Neuronal stem cell (in vitro differentiated cells): Measurements from ENCODE around the gene SYNGR4.

Experiments used
- DNase-seq: peaks from one replicate; pipeline ENCODE4 v3.0.0-alpha.2; 2013; ENCODE audit warnings: low spot score
- H2AFZ ChIP-seq: one replicate; pipeline ENCODE4 v1.6.1; 2013; ENCODE audit warnings: mild to moderate bottlenecking, low read length, inconsistent platforms
- H2AK5ac ChIP-seq: 2 replicates; pipeline ENCODE4 v1.6.1; 2013; ENCODE audit warnings: low read depth, mild to moderate bottlenecking, inconsistent platforms, low read length, moderate library complexity, mixed read lengths
- H2BK120ac ChIP-seq: 2 replicates; pipeline ENCODE4 v1.6.1; 2013; ENCODE audit warnings: low read depth, mild to moderate bottlenecking, inconsistent platforms, low read length, moderate library complexity, mixed read lengths
- H2BK12ac ChIP-seq: one replicate; pipeline ENCODE4 v1.6.1; 2013; ENCODE audit warnings: low read length, inconsistent platforms
- H2BK15ac ChIP-seq: 2 replicates; pipeline ENCODE4 v1.6.1; 2013; ENCODE audit warnings: mild to moderate bottlenecking, low read length, inconsistent platforms, mixed read lengths
- H2BK5ac ChIP-seq: one replicate; pipeline ENCODE4 v1.6.1; 2013; ENCODE audit warnings: inconsistent platforms, mild to moderate bottlenecking, low read length, moderate library complexity
- H3K14ac ChIP-seq: one replicate; pipeline ENCODE4 v1.6.1; 2013; ENCODE audit warnings: low read length, inconsistent platforms
- H3K18ac ChIP-seq: 2 replicates; pipeline ENCODE4 v1.6.1; 2013; ENCODE audit warnings: low read length, inconsistent platforms
- H3K23ac ChIP-seq: 2 replicates; pipeline ENCODE4 v1.6.1; 2013; ENCODE audit warnings: low read depth, mild to moderate bottlenecking, mixed read lengths, low read length, inconsistent platforms; ENCODE audit not compliant: poor library complexity
- H3K27ac ChIP-seq: replicated peaks from 3 replicates; pipeline ENCODE4 v1.5.1; 2013; ENCODE audit warnings: low read length, inconsistent platforms
- H3K27me3 ChIP-seq, 3 experiments: 2 replicates each; pipeline ENCODE4 v1.6.1; 2013; ENCODE audit warnings: low read length in 3 of 3, mild to moderate bottlenecking in 2 of 3, inconsistent platforms in 1 of 3, low read depth in 1 of 3, mixed read lengths in 1 of 3, moderate library complexity in 1 of 3; ENCODE audit not compliant: control insufficient read depth in 3 of 3, insufficient read depth in 3 of 3
- H3K36me3 ChIP-seq, 2 donors: replicated peaks in 1 of 2; 2 replicates each; pipeline ENCODE4 v1.6.1; 2013; ENCODE audit warnings: low read length in 2 of 2; ENCODE audit not compliant: control insufficient read depth in 2 of 2, insufficient read depth in 2 of 2
- H3K4ac ChIP-seq: 2 replicates; pipeline ENCODE4 v1.6.1; 2013; ENCODE audit warnings: inconsistent platforms, mild to moderate bottlenecking, low read length, moderate library complexity
- H3K4me1 ChIP-seq, 2 donors: 1 replicate in 1 of 2; 2 replicates in 1 of 2; pipeline ENCODE4 v1.6.1; 2013; ENCODE audit warnings: low read length in 2 of 2, low read depth in 1 of 2; ENCODE audit not compliant: control insufficient read depth in 2 of 2, insufficient read depth in 1 of 2
- H3K4me2 ChIP-seq: one replicate; pipeline ENCODE4 v1.6.1; 2013; ENCODE audit warnings: mild to moderate bottlenecking, low read length, inconsistent platforms; ENCODE audit not compliant: insufficient read depth, poor library complexity, severe bottlenecking
- H3K4me3 ChIP-seq, 2 donors: 2 replicates each; pipeline ENCODE4 v1.5.1; 2013; ENCODE audit warnings: low read length in 2 of 2, mild to moderate bottlenecking in 2 of 2, inconsistent platforms in 1 of 2, moderate library complexity in 1 of 2
- H3K79me1 ChIP-seq: one replicate; pipeline ENCODE4 v1.6.1; 2013; ENCODE audit warnings: low read depth, mild to moderate bottlenecking, inconsistent platforms, low read length, moderate library complexity
- H3K9ac ChIP-seq: one replicate; pipeline ENCODE4 v1.6.1; 2013; ENCODE audit warnings: mild to moderate bottlenecking, low read depth, low read length, inconsistent platforms; ENCODE audit not compliant: poor library complexity
- H3K9me3 ChIP-seq, 2 donors: replicated peaks in 1 of 2; 2 replicates each; pipeline versions ENCODE3 to v1.6.1; 2013; ENCODE audit warnings: low read length in 2 of 2, mild to moderate bottlenecking in 2 of 2, inconsistent platforms in 1 of 2, low read depth in 1 of 2, mixed read lengths in 1 of 2, moderate library complexity in 1 of 2; ENCODE audit not compliant: control insufficient read depth in 2 of 2, insufficient read depth in 1 of 2
- H4K8ac ChIP-seq: one replicate; pipeline ENCODE4 v1.6.1; 2013; ENCODE audit warnings: low read depth, mild to moderate bottlenecking, inconsistent platforms, low read length, moderate library complexity
- H4K91ac ChIP-seq: one replicate; pipeline ENCODE4 v1.6.1; 2013; ENCODE audit warnings: low read length, low read depth, mild to moderate bottlenecking, inconsistent platforms; ENCODE audit not compliant: poor library complexity
- WGBS, 2 donors: extraction: QIAGEN DNeasy Blood & Tissue Kit; methylation state at CpG; one replicate each; pipeline ENCODE4 v1.1.7; 2013; ENCODE audit warnings: missing lambda C conversion rate in 2 of 2, mixed read lengths in 1 of 2; ENCODE audit not compliant: insufficient read length in 2 of 2, insufficient replicate concordance in 1 of 2; ENCODE audit errors: extremely low coverage in 2 of 2; 5-methylcytosine and 5-hydroxymethylcytosine counted together

Gene SYNGR4

DNA sequence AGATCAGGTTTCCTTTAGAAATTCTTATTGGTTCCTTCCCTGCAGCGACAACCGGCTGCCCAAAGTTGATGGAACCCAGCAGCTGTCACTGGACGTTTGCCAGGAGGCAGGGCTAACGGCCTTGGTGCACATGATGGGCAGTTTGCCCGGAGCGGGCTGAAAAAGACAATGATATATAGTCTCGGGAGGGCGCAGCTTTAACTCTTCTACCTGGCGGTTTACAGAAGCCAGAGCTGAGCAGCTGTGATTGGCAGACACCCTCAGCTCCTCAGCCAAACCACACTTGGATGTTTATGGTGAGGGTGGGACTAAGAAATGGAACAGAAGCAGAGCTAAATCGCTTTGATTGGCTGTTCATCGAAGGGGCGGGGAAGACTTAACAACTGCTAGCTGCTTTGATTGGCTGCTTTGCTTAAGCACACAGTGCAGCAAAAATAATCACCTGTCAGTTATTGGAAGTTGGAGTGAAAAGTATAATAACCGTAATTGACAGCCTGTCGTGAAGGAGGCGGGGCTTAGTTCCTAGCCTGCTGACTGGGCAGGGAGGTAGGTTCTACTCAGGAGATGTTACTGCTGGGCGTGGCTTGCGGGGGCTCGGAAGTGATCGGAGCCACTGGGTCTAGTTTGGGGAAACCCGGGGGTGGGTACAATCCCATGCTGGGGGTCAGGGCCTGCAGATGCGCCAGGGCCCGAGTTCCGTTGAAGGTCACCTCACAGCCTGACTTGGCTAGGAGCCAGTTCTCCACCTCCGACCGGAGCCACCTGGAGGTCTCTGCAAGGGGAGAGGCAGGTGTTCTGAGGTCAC is 31.3 kb upstream of the SYNGR4 start:
- H3K27ac ChIP-seq: no peak overlapping the region
- H4K8ac ChIP-seq: no peak overlapping the region
- H3K36me3 ChIP-seq: peaks cover 0 to 1% of the 10 kb centered on the region in 2 donors
- H3K23ac ChIP-seq: no peak overlapping the region
- H2BK5ac ChIP-seq: no peak overlapping the region
- peak overlapping the region; percentile 11 to 61 for H3K4me3 ChIP-seq
- peaks cover 0 to 4% (median 0%) of the 10 kb centered on the region in 3 experiments for H3K27me3 ChIP-seq
- peaks cover 0 to 2% of the 10 kb centered on the region in 2 donors for H3K9me3 ChIP-seq
- no peak overlapping the region for H3K9ac ChIP-seq
- H2AK5ac ChIP-seq: peak overlapping the region; percentile 46
- DNase-seq: peak; percentile 69
- H2BK120ac ChIP-seq: no peak overlapping the region
- peak overlapping the region; percentile 68 for H3K18ac ChIP-seq
- H3K4ac ChIP-seq: no peak overlapping the region
- no peak overlapping the region for H3K14ac ChIP-seq
- H3K4me2 ChIP-seq: peak overlapping the region; percentile 69
- no peak overlapping the region for H2BK15ac ChIP-seq
- peaks cover 6 to 9% of the 10 kb centered on the region in 2 donors for H3K4me1 ChIP-seq
- peak overlapping the region; percentile 92 for H2AFZ ChIP-seq
- H2BK12ac ChIP-seq: no peak overlapping the region
- no peak overlapping the region for H4K91ac ChIP-seq
- WGBS, 2 donors: no CpG with 5 or more reads among the region's 25 CpGs
- H3K79me1 ChIP-seq: no peaks in the 10 kb centered on the region

DNA sequence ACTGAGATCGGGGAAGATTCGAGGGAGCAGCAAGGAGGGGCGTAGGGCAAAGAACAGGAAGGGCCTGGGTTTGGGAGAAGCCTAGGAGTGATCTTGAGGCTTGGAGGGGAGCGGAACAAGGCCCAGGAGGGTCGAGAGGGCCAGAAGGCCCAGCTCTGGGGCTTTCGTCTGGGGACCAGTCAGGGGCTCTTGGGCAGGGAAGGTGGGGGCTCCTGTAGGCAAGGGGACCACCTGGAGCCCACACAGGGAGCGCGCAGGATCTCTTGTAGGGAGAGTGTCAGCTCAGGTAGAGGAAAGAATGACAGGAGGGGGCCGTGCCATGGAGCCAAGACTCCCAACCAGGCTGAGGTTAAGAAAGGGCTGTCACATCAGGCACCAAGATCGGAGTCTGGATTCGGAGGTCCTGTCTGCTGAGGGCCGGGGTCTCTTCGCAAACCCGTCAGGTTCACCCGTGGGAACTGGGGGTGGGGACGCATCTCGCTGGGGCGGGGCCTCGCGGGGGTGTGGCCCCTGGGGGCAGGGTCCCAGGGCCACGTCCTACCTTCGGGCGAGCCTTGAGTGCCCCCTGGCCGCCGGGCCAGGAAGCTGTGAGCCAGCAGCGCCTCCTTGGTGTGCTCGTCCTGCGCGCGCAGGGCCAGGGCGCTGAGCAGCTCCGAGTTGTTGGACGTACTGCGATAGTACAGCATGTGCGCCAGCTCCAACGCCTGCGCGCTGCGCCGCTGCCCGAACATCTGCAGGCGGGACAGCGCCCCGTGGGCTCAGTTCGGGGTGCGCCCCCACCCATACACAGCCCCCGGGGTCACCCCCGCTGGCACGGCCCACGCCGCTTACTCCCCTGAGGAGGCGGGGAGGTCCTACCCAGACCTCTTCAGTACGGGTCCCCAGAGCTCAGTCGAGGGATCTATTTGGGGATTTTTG is 30.4 kb upstream of the SYNGR4 start:
- Histone ChIP-seq H3K9me3 (no peaks in the 10 kb centered on the region), H3K4me2 (peak overlapping the region; percentile 92), H3K4me3 (peak overlapping the region; percentile 11 to 67), H4K8ac (no peak overlapping the region), H3K4ac (no peak overlapping the region), H2AK5ac (peak overlapping the region; percentile 46), H3K27ac (no peak overlapping the region), H3K18ac (peak overlapping the region; percentile 94), H3K4me1 (peaks cover 6 to 9% of the 10 kb centered on the region in 2 donors), H2BK12ac (no peak overlapping the region), H3K36me3 (peaks cover 0 to 1% of the 10 kb centered on the region in 2 donors), H3K14ac (no peak overlapping the region), H2BK120ac (no peak overlapping the region), H3K23ac (peak overlapping the region; percentile 82), H3K9ac (no peak overlapping the region), H3K79me1 (no peaks in the 10 kb centered on the region), H4K91ac (no peak overlapping the region), H2BK15ac (peak overlapping the region; percentile 18), H2BK5ac (no peak overlapping the region), H2AFZ (peak overlapping the region; percentile 92), H3K27me3 (peaks cover 0 to 10% (median 0%) of the 10 kb centered on the region in 3 experiments)
- no CpG with 5 or more reads among the region's 54 CpGs for WGBS, 2 donors
- peak; percentile 71 for DNase-seq

DNA sequence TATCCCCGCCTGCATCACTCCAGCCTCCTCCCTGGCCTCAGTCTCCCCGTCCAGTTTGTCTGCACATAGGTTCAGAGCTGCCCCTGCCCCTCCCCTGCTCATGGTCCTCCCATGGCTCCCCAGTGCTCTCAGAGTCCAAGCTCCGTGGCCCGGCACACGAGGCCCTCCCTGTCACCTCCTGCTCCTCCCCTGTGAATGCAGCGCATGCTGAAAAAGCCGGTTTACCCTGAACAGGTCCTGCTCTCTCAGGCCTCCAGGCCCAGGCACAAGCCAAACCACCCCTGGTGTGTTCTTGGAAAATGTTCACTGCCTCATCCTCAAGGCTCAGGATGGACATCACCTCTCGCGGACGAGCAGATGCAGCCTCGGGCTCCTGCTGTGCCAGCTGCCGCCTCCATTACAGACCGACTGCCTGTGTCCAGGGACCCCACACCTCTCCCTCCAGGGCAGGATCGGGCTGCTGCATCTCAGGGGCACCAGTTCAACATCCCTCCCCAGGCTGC is 25.9 kb upstream of the SYNGR4 start:
- no peak overlapping the region for H4K8ac ChIP-seq
- no CpG with 5 or more reads among the region's 14 CpGs for WGBS, 2 donors
- peak overlapping the region; percentile 81 for H2BK15ac ChIP-seq
- peak overlapping the region; percentile 9 for H3K14ac ChIP-seq
- peak overlapping the region; percentile 55 for H2BK5ac ChIP-seq
- H2AK5ac ChIP-seq: peak overlapping the region; percentile 95
- H3K27me3 ChIP-seq: peaks cover 0 to 10% (median 0%) of the 10 kb centered on the region in 3 experiments
- no peak overlapping the region for H2BK12ac ChIP-seq
- H3K79me1 ChIP-seq: no peaks in the 10 kb centered on the region
- H3K27ac ChIP-seq: no peak overlapping the region
- no peak overlapping the region for H2BK120ac ChIP-seq
- no peak overlapping the region for H3K4ac ChIP-seq
- H3K4me1 ChIP-seq: peaks cover 0 to 3% of the 10 kb centered on the region in 2 donors
- no peak overlapping the region for H3K9ac ChIP-seq
- no peaks in the 10 kb centered on the region for H3K36me3 ChIP-seq
- H3K4me3 ChIP-seq: no peak overlapping the region
- no peak overlapping the region for H3K4me2 ChIP-seq
- no peak overlapping the region for H4K91ac ChIP-seq
- DNase-seq: no peak
- H3K9me3 ChIP-seq: no peaks in the 10 kb centered on the region
- no peak overlapping the region for H2AFZ ChIP-seq
- H3K23ac ChIP-seq: peak overlapping the region; percentile 58
- peak overlapping the region; percentile 71 for H3K18ac ChIP-seq
